ENCODE results near the gene RNF8. TPM values are rescaled to one million over a fixed set of nuclear protein-coding genes. Genes with fewer than 3 reads are reported as not detected.

Gene RNF8
- total RNA-seq, 1 experiment from 2014 or later = 35.9 TPM

- no peak for TF ChIP-seq PREB (CRISPR knock-in tag; IDR thresholded peaks at IDR 0.05; ENCODE audit: borderline replicate concordance)
- TF ChIP-seq, protein P1, sequence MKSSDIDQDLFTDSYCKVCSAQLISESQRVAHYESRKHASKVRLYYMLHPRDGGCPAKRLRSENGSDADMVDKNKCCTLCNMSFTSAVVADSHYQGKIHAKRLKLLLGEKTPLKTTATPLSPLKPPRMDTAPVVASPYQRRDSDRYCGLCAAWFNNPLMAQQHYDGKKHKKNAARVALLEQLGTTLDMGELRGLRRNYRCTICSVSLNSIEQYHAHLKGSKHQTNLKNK (CRISPR knock-in tag; IDR thresholded peaks at IDR 0.05) = no peak
- no peak for TF ChIP-seq ATF1 (CRISPR knock-in tag; IDR thresholded peaks at IDR 0.05)
- no peak for TF ChIP-seq ZNF671 (CRISPR knock-in tag; IDR thresholded peaks at IDR 0.05)
- no peak for TF ChIP-seq RORB (CRISPR knock-in tag; IDR thresholded peaks at IDR 0.05)
- TF ChIP-seq NFE2L1 (CRISPR knock-in tag; IDR thresholded peaks at IDR 0.05) = no peak
- TF ChIP-seq, protein P2, sequence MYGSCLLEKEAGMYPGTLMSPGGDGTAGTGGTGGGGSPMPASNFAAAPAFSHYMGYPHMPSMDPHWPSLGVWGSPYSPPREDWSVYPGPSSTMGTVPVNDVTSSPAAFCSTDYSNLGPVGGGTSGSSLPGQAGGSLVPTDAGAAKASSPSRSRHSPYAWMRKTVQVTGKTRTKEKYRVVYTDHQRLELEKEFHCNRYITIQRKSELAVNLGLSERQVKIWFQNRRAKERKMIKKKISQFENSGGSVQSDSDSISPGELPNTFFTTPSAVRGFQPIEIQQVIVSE (CRISPR knock-in tag; IDR thresholded peaks at IDR 0.05; ENCODE audit: borderline replicate concordance) = no peak
Observed at GRCh38 chr6:37317312-37318038, 36.3 kb upstream of the RNF8 start (continued).

- DNase-seq (ENCODE audit: low spot score) (no peak), ATAC-seq (no peak)
- POLR2A ChIA-PET = no interaction called here
- H3K9me3 Mint-ChIP-seq = no peaks in the 10 kb centered on the region
- no peak overlapping the region for H3K27ac Mint-ChIP-seq
- H3K36me3 Mint-ChIP-seq = peaks cover 21% of the 10 kb centered on the region
- H3K27me3 Mint-ChIP-seq (ENCODE audit: low read depth) = no peaks in the 10 kb centered on the region
- no peak overlapping the region for H3K4me3 Mint-ChIP-seq
- no peak for TF ChIP-seq TEAD4 (CRISPR knock-in tag; IDR thresholded peaks at IDR 0.05)
- TF ChIP-seq, protein P3, sequence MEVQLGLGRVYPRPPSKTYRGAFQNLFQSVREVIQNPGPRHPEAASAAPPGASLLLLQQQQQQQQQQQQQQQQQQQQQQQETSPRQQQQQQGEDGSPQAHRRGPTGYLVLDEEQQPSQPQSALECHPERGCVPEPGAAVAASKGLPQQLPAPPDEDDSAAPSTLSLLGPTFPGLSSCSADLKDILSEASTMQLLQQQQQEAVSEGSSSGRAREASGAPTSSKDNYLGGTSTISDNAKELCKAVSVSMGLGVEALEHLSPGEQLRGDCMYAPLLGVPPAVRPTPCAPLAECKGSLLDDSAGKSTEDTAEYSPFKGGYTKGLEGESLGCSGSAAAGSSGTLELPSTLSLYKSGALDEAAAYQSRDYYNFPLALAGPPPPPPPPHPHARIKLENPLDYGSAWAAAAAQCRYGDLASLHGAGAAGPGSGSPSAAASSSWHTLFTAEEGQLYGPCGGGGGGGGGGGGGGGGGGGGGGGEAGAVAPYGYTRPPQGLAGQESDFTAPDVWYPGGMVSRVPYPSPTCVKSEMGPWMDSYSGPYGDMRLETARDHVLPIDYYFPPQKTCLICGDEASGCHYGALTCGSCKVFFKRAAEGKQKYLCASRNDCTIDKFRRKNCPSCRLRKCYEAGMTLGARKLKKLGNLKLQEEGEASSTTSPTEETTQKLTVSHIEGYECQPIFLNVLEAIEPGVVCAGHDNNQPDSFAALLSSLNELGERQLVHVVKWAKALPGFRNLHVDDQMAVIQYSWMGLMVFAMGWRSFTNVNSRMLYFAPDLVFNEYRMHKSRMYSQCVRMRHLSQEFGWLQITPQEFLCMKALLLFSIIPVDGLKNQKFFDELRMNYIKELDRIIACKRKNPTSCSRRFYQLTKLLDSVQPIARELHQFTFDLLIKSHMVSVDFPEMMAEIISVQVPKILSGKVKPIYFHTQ (CRISPR knock-in tag; IDR thresholded peaks at IDR 0.05) = no peak
- no peak for TF ChIP-seq ZNF121 (CRISPR knock-in tag; IDR thresholded peaks at IDR 0.05)
- TF ChIP-seq, protein P4, sequence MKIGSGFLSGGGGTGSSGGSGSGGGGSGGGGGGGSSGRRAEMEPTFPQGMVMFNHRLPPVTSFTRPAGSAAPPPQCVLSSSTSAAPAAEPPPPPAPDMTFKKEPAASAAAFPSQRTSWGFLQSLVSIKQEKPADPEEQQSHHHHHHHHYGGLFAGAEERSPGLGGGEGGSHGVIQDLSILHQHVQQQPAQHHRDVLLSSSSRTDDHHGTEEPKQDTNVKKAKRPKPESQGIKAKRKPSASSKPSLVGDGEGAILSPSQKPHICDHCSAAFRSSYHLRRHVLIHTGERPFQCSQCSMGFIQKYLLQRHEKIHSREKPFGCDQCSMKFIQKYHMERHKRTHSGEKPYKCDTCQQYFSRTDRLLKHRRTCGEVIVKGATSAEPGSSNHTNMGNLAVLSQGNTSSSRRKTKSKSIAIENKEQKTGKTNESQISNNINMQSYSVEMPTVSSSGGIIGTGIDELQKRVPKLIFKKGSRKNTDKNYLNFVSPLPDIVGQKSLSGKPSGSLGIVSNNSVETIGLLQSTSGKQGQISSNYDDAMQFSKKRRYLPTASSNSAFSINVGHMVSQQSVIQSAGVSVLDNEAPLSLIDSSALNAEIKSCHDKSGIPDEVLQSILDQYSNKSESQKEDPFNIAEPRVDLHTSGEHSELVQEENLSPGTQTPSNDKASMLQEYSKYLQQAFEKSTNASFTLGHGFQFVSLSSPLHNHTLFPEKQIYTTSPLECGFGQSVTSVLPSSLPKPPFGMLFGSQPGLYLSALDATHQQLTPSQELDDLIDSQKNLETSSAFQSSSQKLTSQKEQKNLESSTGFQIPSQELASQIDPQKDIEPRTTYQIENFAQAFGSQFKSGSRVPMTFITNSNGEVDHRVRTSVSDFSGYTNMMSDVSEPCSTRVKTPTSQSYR (CRISPR knock-in tag; IDR thresholded peaks at IDR 0.05) = no peak
- no peak for TF ChIP-seq ATF2 (CRISPR knock-in tag; IDR thresholded peaks at IDR 0.05; ENCODE audit: borderline replicate concordance, low read depth)
- no peak for TF ChIP-seq ZNF671 (CRISPR knock-in tag; IDR thresholded peaks at IDR 0.05)
- TF ChIP-seq HMGXB4 (CRISPR knock-in tag; IDR thresholded peaks at IDR 0.05) = no peak
- TF ChIP-seq, protein P5, sequence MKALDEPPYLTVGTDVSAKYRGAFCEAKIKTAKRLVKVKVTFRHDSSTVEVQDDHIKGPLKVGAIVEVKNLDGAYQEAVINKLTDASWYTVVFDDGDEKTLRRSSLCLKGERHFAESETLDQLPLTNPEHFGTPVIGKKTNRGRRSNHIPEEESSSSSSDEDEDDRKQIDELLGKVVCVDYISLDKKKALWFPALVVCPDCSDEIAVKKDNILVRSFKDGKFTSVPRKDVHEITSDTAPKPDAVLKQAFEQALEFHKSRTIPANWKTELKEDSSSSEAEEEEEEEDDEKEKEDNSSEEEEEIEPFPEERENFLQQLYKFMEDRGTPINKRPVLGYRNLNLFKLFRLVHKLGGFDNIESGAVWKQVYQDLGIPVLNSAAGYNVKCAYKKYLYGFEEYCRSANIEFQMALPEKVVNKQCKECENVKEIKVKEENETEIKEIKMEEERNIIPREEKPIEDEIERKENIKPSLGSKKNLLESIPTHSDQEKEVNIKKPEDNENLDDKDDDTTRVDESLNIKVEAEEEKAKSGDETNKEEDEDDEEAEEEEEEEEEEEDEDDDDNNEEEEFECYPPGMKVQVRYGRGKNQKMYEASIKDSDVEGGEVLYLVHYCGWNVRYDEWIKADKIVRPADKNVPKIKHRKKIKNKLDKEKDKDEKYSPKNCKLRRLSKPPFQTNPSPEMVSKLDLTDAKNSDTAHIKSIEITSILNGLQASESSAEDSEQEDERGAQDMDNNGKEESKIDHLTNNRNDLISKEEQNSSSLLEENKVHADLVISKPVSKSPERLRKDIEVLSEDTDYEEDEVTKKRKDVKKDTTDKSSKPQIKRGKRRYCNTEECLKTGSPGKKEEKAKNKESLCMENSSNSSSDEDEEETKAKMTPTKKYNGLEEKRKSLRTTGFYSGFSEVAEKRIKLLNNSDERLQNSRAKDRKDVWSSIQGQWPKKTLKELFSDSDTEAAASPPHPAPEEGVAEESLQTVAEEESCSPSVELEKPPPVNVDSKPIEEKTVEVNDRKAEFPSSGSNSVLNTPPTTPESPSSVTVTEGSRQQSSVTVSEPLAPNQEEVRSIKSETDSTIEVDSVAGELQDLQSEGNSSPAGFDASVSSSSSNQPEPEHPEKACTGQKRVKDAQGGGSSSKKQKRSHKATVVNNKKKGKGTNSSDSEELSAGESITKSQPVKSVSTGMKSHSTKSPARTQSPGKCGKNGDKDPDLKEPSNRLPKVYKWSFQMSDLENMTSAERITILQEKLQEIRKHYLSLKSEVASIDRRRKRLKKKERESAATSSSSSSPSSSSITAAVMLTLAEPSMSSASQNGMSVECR (CRISPR knock-in tag; IDR thresholded peaks at IDR 0.05; ENCODE audit: borderline replicate concordance) = no peak
- no peak for TF ChIP-seq PRRX2 (CRISPR knock-in tag; IDR thresholded peaks at IDR 0.05)
- TF ChIP-seq PREB (CRISPR knock-in tag; IDR thresholded peaks at IDR 0.05; ENCODE audit: borderline replicate concordance) = no peak
- TF ChIP-seq ZNF317 (CRISPR knock-in tag; IDR thresholded peaks at IDR 0.05; ENCODE audit: borderline replicate concordance, low read depth) = no peak
- TF ChIP-seq ZNF396 (CRISPR knock-in tag; IDR thresholded peaks at IDR 0.05; ENCODE audit: borderline replicate concordance) = no peak
- H3K4me1 Mint-ChIP-seq = no peaks in the 10 kb centered on the region
- CTCF ChIA-PET = no interaction called here
Observed at GRCh38 chr6:37319156-37319555, 34.6 kb upstream of the RNF8 start.

Data from WTC11 (cell line).